NOMO-1 treated with DMSO at 0.1 percent for 48 hours (cell line): ENCODE data around the gene TRABD2A.
"Not testable (repeated sequence)": the region's sequence is repeated elsewhere in the genome, so short reads cannot be mapped to it uniquely, and the experiment has no call there.

Experiments used
- DNase-seq: peaks from one replicate; lab custom pipeline; 2025; ENCODE audit not compliant: unreplicated experiment; lab: John Stamatoyannopoulos, UW

Gene TRABD2A, protein sequence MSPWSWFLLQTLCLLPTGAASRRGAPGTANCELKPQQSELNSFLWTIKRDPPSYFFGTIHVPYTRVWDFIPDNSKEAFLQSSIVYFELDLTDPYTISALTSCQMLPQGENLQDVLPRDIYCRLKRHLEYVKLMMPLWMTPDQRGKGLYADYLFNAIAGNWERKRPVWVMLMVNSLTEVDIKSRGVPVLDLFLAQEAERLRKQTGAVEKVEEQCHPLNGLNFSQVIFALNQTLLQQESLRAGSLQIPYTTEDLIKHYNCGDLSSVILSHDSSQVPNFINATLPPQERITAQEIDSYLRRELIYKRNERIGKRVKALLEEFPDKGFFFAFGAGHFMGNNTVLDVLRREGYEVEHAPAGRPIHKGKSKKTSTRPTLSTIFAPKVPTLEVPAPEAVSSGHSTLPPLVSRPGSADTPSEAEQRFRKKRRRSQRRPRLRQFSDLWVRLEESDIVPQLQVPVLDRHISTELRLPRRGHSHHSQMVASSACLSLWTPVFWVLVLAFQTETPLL

GRCh38 chr2:84880645-84881521 is at the start of gene TRABD2A:
TSS of gene TRABD2A (minus strand) at chr2:84881084. CDS start at chr2:84881039, 45 bp downstream.
- DNase-seq = peak; percentile 8

DNA sequence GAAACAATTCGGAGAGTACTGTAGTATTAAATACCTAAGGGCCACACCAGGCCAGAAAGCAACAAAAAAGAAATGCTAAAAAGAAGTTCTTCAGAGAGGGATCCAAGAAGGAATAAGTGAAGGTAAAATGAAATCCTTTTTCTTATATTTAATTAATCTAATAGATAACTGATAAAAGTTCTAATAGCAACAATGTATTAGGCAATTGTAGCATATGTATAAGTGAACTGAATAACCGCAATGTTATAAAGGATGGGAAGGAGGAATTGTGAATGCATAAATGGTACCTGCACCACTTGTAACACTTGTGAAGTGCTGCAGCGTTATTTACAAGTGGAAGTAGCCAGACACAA is 46.4 kb upstream of the TRABD2A start:
- DNase-seq = no peak

- peak; percentile 95 for DNase-seq
Measured at GRCh38 chr2:84925724-84926376, 45.0 kb upstream of the TRABD2A start.

GRCh38 chr2:84925336-84925723 is 44.4 kb upstream of the TRABD2A start:
- no peak for DNase-seq

GRCh38 chr2:84924173-84925106 is 43.6 kb upstream of the TRABD2A start:
- DNase-seq = no peak

- DNase-seq = no peak
Measured at GRCh38 chr2:84923009-84923408, 42.1 kb upstream of the TRABD2A start.

DNA sequence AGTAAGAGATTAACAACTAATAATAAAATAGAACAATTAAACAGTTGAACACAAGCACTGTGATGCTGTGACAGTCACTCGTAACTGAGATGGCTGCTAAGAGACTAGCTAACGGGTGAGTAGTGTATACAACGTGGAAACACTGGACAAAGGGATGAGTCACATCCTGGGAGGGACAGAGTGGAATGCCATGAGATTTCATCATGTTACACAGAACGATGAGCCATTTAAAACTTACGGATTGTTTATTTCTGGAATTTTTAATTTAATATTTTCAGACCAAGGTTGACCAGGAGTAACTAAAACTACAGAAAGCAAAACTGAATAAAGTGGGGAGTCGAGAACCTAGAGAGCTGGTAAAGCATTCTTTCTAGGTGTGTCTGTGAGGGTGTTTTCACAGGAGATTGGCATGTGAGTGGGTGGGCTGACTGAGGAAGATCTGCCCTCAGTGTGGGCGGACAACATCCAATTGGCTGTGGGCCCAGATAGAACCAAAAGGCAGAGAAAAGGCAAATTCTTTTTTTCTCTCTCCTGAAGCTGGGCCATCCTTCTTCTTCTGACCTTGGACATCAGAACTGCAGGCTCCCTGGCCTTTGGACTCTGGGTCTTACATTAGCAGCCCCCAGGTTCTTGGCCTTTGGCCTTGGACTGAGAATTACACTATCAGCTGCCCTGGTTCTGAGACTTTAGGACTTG is 39.1 kb upstream of the TRABD2A start:
- DNase-seq = no peak

DNA sequence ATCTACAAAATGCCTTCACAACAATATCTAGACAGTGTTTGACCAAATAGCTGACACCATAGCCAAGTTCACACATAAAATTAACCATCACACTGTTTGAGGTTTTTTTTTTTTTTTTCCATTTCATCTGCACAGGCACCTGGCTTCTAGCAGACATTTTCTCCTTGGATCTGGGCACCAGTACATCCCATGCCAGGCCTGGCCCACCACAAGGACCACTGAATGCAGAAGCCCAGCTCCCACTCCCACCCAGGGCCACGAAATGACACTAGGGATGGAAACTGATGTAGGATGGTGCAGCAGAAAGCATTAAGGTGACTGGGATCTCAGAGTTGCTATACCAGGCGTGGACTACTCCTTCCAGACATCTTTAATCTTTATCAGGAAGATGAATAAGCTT is 37.5 kb upstream of the TRABD2A start:
- DNase-seq = no peak

- not testable (repeated sequence) for DNase-seq
Measured at GRCh38 chr2:84917821-84918220, 36.9 kb upstream of the TRABD2A start.

GRCh38 chr2:84915675-84916074 is 34.8 kb upstream of the TRABD2A start:
- DNase-seq = not testable (repeated sequence)

DNA sequence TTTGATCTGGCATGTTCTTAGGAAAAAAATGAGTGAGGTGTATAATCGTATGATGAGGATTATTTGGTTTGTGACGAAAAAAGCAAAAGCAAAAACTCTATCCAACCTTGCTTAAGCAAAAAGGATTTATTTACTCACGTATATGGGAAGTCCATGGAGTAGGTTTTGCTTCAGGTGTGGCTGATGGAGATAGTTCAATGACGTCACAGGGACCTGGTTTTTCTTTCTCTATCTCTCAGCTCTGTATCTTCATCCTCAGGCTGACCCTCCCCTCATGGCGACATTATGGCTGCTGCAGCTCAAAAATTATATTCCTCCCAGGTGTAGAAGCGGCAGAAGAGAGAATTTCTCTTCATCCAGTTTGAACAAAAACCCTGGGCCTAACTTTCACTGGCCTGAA is 33.5 kb upstream of the TRABD2A start:
- DNase-seq = no peak

DNA sequence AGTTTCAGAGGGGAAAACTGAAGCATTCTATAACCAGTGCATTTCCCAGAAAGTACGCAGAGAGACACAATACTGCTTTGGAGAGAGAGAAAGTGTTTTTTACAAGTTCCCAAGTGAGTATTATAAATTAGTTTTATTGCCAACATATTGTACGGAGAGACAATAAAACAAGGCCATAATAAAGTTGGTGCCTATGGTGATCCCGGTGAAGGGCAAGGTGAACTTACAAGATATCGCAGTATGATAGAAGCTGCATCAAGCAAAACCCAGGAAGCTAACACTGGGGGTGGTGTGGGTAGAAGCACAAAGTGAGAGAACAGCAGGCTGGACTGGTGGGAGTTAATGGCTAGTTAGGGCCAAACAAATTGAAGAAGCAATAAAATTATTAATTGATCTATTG is 32.1 kb upstream of the TRABD2A start:
- DNase-seq = no peak

DNA sequence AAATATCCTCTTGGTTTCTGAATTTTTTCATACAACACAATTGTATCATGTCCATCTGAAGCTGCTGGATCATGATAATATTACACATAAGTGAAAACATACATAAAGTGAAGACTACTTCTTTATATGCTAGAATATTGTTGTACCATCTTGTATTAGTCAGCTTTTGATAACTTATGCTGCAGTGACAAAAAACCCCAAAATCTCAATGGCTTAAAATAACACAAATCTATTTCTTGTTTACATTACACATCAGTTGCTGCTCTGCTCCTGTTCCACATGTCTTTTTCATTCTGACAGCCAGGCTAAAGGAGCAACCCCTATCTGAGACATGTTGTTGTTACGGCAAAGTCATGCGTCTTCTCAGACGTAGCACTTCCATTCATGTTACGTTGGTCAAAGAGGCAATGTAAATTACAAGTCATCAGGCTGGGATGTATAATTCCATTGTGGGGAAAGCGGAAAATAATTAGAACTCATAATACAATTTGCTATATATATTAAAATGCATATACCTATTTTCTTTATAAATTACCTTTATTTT is 30.3 kb upstream of the TRABD2A start:
- no peak for DNase-seq

DNA sequence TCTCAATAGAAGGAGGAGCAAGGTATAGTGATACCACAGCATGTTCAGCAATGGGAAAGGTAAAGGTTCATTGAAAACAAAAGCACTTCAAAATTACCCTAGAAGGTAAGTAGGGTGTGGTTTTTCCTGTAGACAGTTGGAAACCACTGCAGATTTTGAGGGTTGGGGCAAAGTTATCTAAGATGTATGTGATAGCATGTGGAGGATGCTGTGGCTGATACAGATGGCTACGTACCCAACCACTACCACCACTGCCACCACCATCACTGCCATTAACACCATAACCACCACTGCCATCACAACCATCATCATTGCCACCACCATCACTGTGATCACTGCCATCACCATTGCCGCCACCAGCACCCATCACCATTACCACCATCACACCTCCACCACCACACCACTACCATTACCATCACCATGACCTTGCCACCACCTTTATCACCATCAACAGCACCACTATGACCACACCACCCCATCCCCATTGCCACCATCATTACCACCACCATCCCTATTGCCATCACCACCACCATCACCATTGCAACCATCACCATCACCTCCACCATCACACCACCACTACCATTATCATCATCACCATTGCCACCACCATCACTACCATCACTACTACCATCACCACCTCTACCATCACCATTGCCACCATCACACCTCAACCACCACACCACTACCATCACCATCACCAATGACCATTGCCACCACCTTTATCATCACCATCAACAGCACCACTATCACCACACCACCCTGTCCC is 28.2 kb upstream of the TRABD2A start:
- DNase-seq = peak; percentile 34

DNA sequence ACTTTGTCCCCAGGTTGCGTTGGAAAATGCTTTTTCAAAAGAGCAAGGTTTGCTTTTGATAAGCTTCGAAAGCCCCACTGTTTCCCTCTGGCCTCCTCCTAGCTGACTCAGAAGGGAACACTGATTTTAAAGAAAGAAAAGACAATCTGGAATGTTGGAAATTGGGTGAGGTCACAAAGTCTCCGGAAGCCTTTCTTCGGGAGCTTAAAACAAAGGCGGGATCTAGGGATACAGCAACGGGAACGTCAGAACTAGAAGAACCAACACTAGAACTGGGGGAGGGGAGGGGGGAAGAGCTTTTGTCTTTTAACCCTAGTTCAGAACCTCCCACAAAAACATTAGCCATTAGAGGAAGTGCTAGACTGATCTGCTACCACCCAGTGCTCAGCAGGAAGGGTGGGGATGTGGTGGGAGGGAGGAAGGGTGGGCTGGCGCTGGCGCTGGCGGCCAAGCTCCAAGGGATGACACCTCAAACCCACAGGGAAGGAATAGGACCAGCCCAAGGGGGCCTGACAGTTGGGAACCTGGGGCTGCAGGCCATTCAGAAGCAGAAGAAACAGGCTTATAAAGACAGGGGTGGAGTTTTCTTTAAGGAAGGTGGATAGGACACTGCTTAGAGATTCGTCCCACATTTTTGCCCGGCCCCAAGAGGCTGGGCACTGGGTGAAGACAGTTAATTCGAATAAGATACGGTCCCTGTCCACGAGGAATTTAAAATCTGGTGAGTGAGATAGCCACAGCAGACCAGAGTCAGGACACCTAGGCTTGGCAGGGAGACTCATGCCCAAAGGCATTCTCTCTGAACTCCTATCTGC is 26.2 kb upstream of the TRABD2A start:
- DNase-seq = peak; percentile 80

GRCh38 chr2:84906108-84906899 is 25.4 kb upstream of the TRABD2A start:
- peak; percentile 52 for DNase-seq
